ENCODE results near the gene CAB39. TPM values are rescaled to one million over a fixed set of nuclear protein-coding genes. Genes with fewer than 3 reads are reported as not detected.

The CAB39 gene
- total RNA-seq, 1 donor from 2014 or later = 78.7 TPM

- no peak overlapping the region for H3K4me3 ChIP-seq
- no peaks in the 10 kb centered on the region for H3K9me3 ChIP-seq
- H3K27me3 ChIP-seq (ENCODE audit: low read depth) = peaks cover 8% of the 10 kb centered on the region
These were observed 156.6 kb downstream of the CAB39 start for GRCh38 chr2:230868947-230869913.

GRCh38 chr2:230869914-230870543 lies 157.4 kb downstream of the CAB39 start:
- Histone ChIP-seq H3K4me3 (no peak overlapping the region), H3K27ac (no peak overlapping the region), H3K4me1 (peaks cover 28% of the 10 kb centered on the region), H3K27me3 (ENCODE audit: low read depth) (peaks cover 2% of the 10 kb centered on the region), H3K36me3 (no peaks in the 10 kb centered on the region), H3K9me3 (no peaks in the 10 kb centered on the region)
- intact Hi-C loops (cut with DNase I) = no loop called here
- ATAC-seq (no peak), DNase-seq (no peak)
- no peak for TF ChIP-seq CTCF (IDR thresholded peaks at IDR 0.05)

More at GRCh38 chr2:230868947-230869913, 156.6 kb downstream of the CAB39 start:
- TF ChIP-seq CTCF (IDR thresholded peaks at IDR 0.05) = no peak
- ATAC-seq (no peak), DNase-seq (no peak)
- Histone ChIP-seq H3K36me3 (no peaks in the 10 kb centered on the region), H3K27ac (no peak overlapping the region), H3K4me1 (peaks cover 34% of the 10 kb centered on the region)
- intact Hi-C loops (cut with DNase I) = no loop called here

Other genes with a start within 250 kb of the CAB39 start
- gene ITM2C, start 152.1 kb downstream of the CAB39 start, total RNA-seq = 27.6 TPM
- gene GPR55, start 212.4 kb downstream of the CAB39 start, total RNA-seq = 0.74 TPM